Left ventricle myocardium inferior (tissue), 1 donor: ENCODE measurements around the gene ZNRF2. TPM values are rescaled to one million over a fixed set of nuclear protein-coding genes. Genes with fewer than 3 reads are reported as not detected.

Source experiments
- DNase-seq: peaks from one replicate; pipeline ENCODE4 v3.0.0-alpha.2; 2020
- H3K27ac ChIP-seq: fragments of 200-600 bp; replicated peaks from 2 replicates; pipeline ENCODE4 v1.8.0; 2021
- H3K27me3 ChIP-seq: fragments of 200-600 bp; 2 replicates; pipeline ENCODE4 v1.8.0; 2021; ENCODE audit warnings: low read depth
- H3K36me3 ChIP-seq: fragments of 200-600 bp; 2 replicates; pipeline ENCODE4 v1.8.0; 2021
- H3K4me1 ChIP-seq: fragments of 200-600 bp; 2 replicates; pipeline ENCODE4 v1.8.0; 2021
- H3K4me3 ChIP-seq: fragments of 200-600 bp; 2 replicates; pipeline ENCODE4 v1.8.0; 2021; ENCODE audit warnings: mild to moderate bottlenecking, moderate library complexity
- H3K9me3 ChIP-seq: fragments of 200-600 bp; replicated peaks from 2 replicates; pipeline ENCODE4 v1.8.0; 2021
- CTCF ChIP-seq: fragments of 200-600 bp; IDR thresholded peaks from 2 replicates; pipeline ENCODE4 v1.8.0; 2021; ENCODE audit warnings: antibody characterized with exemption, mild to moderate bottlenecking, borderline replicate concordance
- intact Hi-C: fragments of 100-400 bp; cut with micrococcal nuclease; formaldehyde crosslinking; loops from one replicate; pipeline ENCODE4 v1.11.0; 2022
- long read RNA-seq: library from polyadenylated mRNA; unstranded; transcript quantifications from one replicate; pipeline ENCODE4 v2.0.0, GENCODE V29; 2021
- total RNA-seq: library from RNA; stranded (reverse); fragmentation: NEBNext Ultra II Directional; extraction: Animal tissue kit (Norgen Biotek cat#: 25700); gene quantifications from one replicate; pipeline ENCODE4 v1.2.1, GENCODE V29; 2021
- donor health status: DM: no; HTN: yes; CAD: no; lungs with severe emphysema.

Gene ZNRF2
- total RNA-seq, result 10.9 TPM
- long read RNA-seq, transcript ZNRF2-201 (5 exons, 3,460 nt), result major isoform, 46 of 49 reads
- long read RNA-seq, partial matches to known transcripts, result 0 of 49 reads
- long read RNA-seq, other reads (novel, unspliced or antisense), result 3 of 49 reads

GRCh38 chr7:30284298-30285066, at the start of gene ZNRF2:
TSS of gene ZNRF2 (plus strand) at chr7:30284597. CDS start at chr7:30285358, 761 bp downstream.
- H3K9me3 ChIP-seq, result no peaks in the 10 kb centered on the region
- no peaks in the 10 kb centered on the region for H3K36me3 ChIP-seq
- peak within 1 kb of the TSS; percentile 87 for H3K4me3 ChIP-seq
- intact Hi-C loops, result no loop called here
- peak; percentile 65 for TF ChIP-seq CTCF
- H3K27ac ChIP-seq, result peak within 1 kb of the TSS; percentile 99
- DNase-seq, result peak; percentile 98
- no peaks in the 10 kb centered on the region for H3K27me3 ChIP-seq
- peaks cover 46% of the 10 kb centered on the region for H3K4me1 ChIP-seq

GRCh38 chr7:30237271-30237695, 47.1 kb upstream of the ZNRF2 start:
- no peak overlapping the region for H3K4me3 ChIP-seq
- peaks cover 30% of the 10 kb centered on the region for H3K4me1 ChIP-seq
- intact Hi-C loops, result no loop called here
- no peak for TF ChIP-seq CTCF
- H3K27ac ChIP-seq, result no peak overlapping the region
- no peaks in the 10 kb centered on the region for H3K36me3 ChIP-seq
- no peak for DNase-seq
- no peaks in the 10 kb centered on the region for H3K27me3 ChIP-seq
- no peaks in the 10 kb centered on the region for H3K9me3 ChIP-seq

GRCh38 chr7:30238721-30239441, 45.5 kb upstream of the ZNRF2 start:
- H3K36me3 ChIP-seq, result no peaks in the 10 kb centered on the region
- H3K27ac ChIP-seq, result peak overlapping the region; percentile 16
- no peaks in the 10 kb centered on the region for H3K27me3 ChIP-seq
- H3K9me3 ChIP-seq, result no peaks in the 10 kb centered on the region
- intact Hi-C loops, result no loop called here
- H3K4me1 ChIP-seq, result peaks cover 30% of the 10 kb centered on the region
- peak; percentile 44 for DNase-seq
- H3K4me3 ChIP-seq, result no peak overlapping the region
- TF ChIP-seq CTCF, result no peak

GRCh38 chr7:30240106-30240800, 44.1 kb upstream of the ZNRF2 start:
- Histone ChIP-seq H3K27me3 (no peaks in the 10 kb centered on the region), H3K36me3 (no peaks in the 10 kb centered on the region), H3K27ac (no peak overlapping the region), H3K4me3 (no peak overlapping the region), H3K4me1 (peaks cover 30% of the 10 kb centered on the region), H3K9me3 (no peaks in the 10 kb centered on the region)
- intact Hi-C loops, result no loop called here
- DNase-seq, result no peak
- peak; percentile 16 for TF ChIP-seq CTCF

- intact Hi-C loops, result no loop called here
- Histone ChIP-seq H3K9me3 (no peaks in the 10 kb centered on the region), H3K27me3 (peaks cover 9% of the 10 kb centered on the region), H3K27ac (no peak overlapping the region), H3K4me1 (peaks cover 35% of the 10 kb centered on the region), H3K36me3 (no peaks in the 10 kb centered on the region), H3K4me3 (no peak overlapping the region)
- TF ChIP-seq CTCF, result no peak
- no peak for DNase-seq
These were observed 42.6 kb upstream of the ZNRF2 start for GRCh38 chr7:30241767-30242166.
